B cell (primary cell): ENCODE measurements around the gene TUG1. TPM values are rescaled to one million over a fixed set of nuclear protein-coding genes. Genes with fewer than 3 reads are reported as not detected.

Experiments
- ATAC-seq: fragments of 200-7000 bp; cut with Tn5 transposase; one replicate; pipeline ENCODE4 v1.10.0; 2021; ENCODE audit warnings: low read depth, mild to moderate bottlenecking, moderate number of reproducible peaks, moderate library complexity
- CTCF ChIA-PET: fragments of 350-600 bp; sonication (Branson Sonifier 250); formaldehyde crosslinking; loops from one replicate; lab custom pipeline; 2021; ENCODE audit warnings: antibody characterized with exemption, inconsistent platforms; lab: Charles Lee
- POLR2A ChIA-PET: fragments of 350-600 bp; sonication (Branson Sonifier 250); formaldehyde crosslinking; loops from one replicate; lab custom pipeline; 2021; ENCODE audit warnings: antibody characterized with exemption; lab: Charles Lee
- DNase-seq: peaks from one replicate; pipeline ENCODE4 v3.0.0; 2013
- H2AFZ ChIP-seq: 2 replicates; pipeline ENCODE4 v1.6.1; 2012; ENCODE audit warnings: mild to moderate bottlenecking, low read depth, low read length; ENCODE audit not compliant: insufficient read depth, poor library complexity, severe bottlenecking
- H3K27ac ChIP-seq, 2 donors: 1 replicate in 1 of 2; 2 replicates in 1 of 2; pipeline ENCODE4 v1.5.1; 2012 to 2013; ENCODE audit warnings: low read length in 2 of 2, mild to moderate bottlenecking in 2 of 2, moderate library complexity in 1 of 2
- H3K27me3 ChIP-seq, 4 experiments: fragments of 200-600 bp in 1 of 4; sonication (generic) in 1 of 4; replicated peaks in 1 of 4; 1 replicate in 2 of 4; 2 replicates in 2 of 4; pipeline versions ENCODE4 v1.6.1 to v1.7.0; 2013 to 2016; ENCODE audit warnings: low read length in 3 of 4, mild to moderate bottlenecking in 2 of 4, mixed read lengths in 1 of 4, moderate library complexity in 1 of 4; ENCODE audit not compliant: insufficient read depth in 4 of 4, control insufficient read depth in 3 of 4; ENCODE audit errors: control extremely low read depth in 1 of 4
- H3K36me3 ChIP-seq, 2 experiments: replicated peaks in 1 of 2; 1 replicate in 1 of 2; 2 replicates in 1 of 2; pipeline versions ENCODE4 v1.6.1 to v1.7.1; 2013; ENCODE audit warnings: low read length in 1 of 2; ENCODE audit not compliant: insufficient read depth in 2 of 2, control insufficient read depth in 1 of 2; ENCODE audit errors: control extremely low read depth in 1 of 2, extremely low read depth in 1 of 2
- H3K4me1 ChIP-seq, 2 donors: fragments of 200-600 bp in 1 of 2; sonication (generic) in 1 of 2; 1 replicate in 1 of 2; 2 replicates in 1 of 2; pipeline versions ENCODE4 v1.5.1 to v1.6.1; 2013 to 2017; ENCODE audit warnings: low read length in 2 of 2; ENCODE audit not compliant: control insufficient read depth in 2 of 2, insufficient read depth in 2 of 2
- H3K4me2 ChIP-seq: replicated peaks from 2 replicates; pipeline ENCODE3; 2012; ENCODE audit warnings: mild to moderate bottlenecking, low read depth, low read length; ENCODE audit not compliant: poor library complexity, severe bottlenecking
- H3K4me3 ChIP-seq, 5 experiments: fragments of 200-600 bp in 1 of 5; sonication (generic) in 1 of 5; 1 replicate in 3 of 5; 2 replicates in 2 of 5; pipeline versions ENCODE4 v1.5.1 to v1.7.0; 2011 to 2016; ENCODE audit warnings: low read length in 4 of 5, mild to moderate bottlenecking in 4 of 5, low read depth in 2 of 5, control low read depth in 1 of 5, moderate library complexity in 1 of 5; ENCODE audit not compliant: insufficient read depth in 1 of 5; ENCODE audit errors: control extremely low read depth in 1 of 5, extremely low read depth in 1 of 5
- H3K79me2 ChIP-seq: fragments of 200-600 bp; sonication (generic); one replicate; pipeline ENCODE4 v1.6.0; 2016; ENCODE audit warnings: low read length; ENCODE audit not compliant: control insufficient read depth, insufficient read depth
- H3K9ac ChIP-seq: fragments of 200-600 bp; sonication (generic); 2 replicates; pipeline ENCODE4 v1.6.1; 2017; ENCODE audit warnings: mild to moderate bottlenecking, low read length, moderate library complexity
- H3K9me3 ChIP-seq, 3 donors: one replicate each; pipeline versions ENCODE4 v1.6.1 to v1.7.1; 2013; ENCODE audit warnings: low read length in 2 of 3; ENCODE audit not compliant: control insufficient read depth in 2 of 3, insufficient read depth in 1 of 3; ENCODE audit errors: control extremely low read depth in 1 of 3
- H4K20me1 ChIP-seq: 2 replicates; pipeline ENCODE4 v1.6.0; 2012; ENCODE audit warnings: mild to moderate bottlenecking, low read length; ENCODE audit not compliant: insufficient read depth, control insufficient read depth, poor library complexity, severe bottlenecking
- H3K27ac Mint-ChIP-seq: one replicate; pipeline ENCODE4 v1.8.0; 2021; ENCODE audit warnings: mixed read lengths
- H3K27me3 Mint-ChIP-seq: one replicate; pipeline ENCODE4 v1.8.0; 2021; ENCODE audit warnings: mixed read lengths
- H3K4me1 Mint-ChIP-seq: one replicate; pipeline ENCODE4 v1.8.0; 2021; ENCODE audit warnings: mixed read lengths
- H3K4me3 Mint-ChIP-seq: one replicate; pipeline ENCODE4 v1.8.0; 2021; ENCODE audit warnings: mixed read lengths
- H3K9me3 Mint-ChIP-seq: one replicate; pipeline ENCODE4 v1.8.0; 2022; ENCODE audit warnings: mixed read lengths; ENCODE audit not compliant: insufficient read depth
- EZH2 ChIP-seq: IDR thresholded peaks from 2 replicates; pipeline ENCODE4 v1.6.1; 2012; ENCODE audit warnings: borderline replicate concordance, low read depth, mild to moderate bottlenecking, moderate library complexity, low read length; ENCODE audit not compliant: insufficient read depth, poor library complexity, severe bottlenecking
- WGBS: methylation state at CpG from one replicate; pipeline ENCODE4 v1.1.5; 2013; ENCODE audit warnings: missing lambda C conversion rate; ENCODE audit not compliant: insufficient coverage; 5-methylcytosine and 5-hydroxymethylcytosine counted together
- intact Hi-C: fragments of 100-400 bp; cut with micrococcal nuclease; formaldehyde crosslinking; loops from one replicate; pipeline ENCODE4 v1.10.0; 2022
- polyA plus RNA-seq: library from polyadenylated mRNA; depleted of rRNA; stranded (reverse); fragments of >200 nt; gene quantifications from 2 replicates; pipeline ENCODE4 v1.2.3, GENCODE V29; 2012
- total RNA-seq, 2 donors: library from RNA; stranded (reverse); fragments of 120-200 nt in 1 of 2; gene quantifications; 1 replicate in 1 of 2; 2 replicates in 1 of 2; pipeline versions ENCODE4 v1.2.3 to v1.2.4, GENCODE V29; 2013 to 2022
- TF ChIP-seq, protein P1 (sequence below): fragments of 200-600 bp; IDR thresholded peaks from one replicate; pipeline ENCODE4 v1.8.0; 2022; ENCODE audit warnings: antibody characterized with exemption, mild to moderate bottlenecking

TUG1 gene
- total and polyA plus RNA-seq, 2 donors (not counting 1 experiment from before 2014, with no cell fraction given), result 78.9 to 110 TPM

DNA sequence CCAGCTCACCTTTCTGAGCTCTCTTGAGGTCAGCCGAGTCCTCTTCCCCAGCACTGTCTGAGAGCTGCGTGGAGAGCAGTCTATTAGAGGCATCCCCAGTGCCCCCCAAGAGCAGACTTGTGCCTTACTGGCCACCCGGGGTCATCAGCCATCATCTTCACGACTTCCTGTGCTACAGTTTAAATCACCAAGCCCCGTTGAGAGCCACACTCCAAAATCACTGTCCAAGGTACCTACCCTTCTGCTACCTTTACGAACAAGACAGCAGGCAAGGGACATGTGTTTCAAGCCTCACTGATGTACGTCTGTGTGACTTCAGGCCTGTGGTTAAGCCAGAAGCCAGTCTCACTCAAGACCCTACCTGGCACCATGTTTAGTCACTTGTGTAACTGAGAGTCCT lies 35.6 kb upstream of the TUG1 start:
- ATAC-seq (no peak), DNase-seq (no peak)
- no peak for TF ChIP-seq EZH2
- TF ChIP-seq, protein P1, sequence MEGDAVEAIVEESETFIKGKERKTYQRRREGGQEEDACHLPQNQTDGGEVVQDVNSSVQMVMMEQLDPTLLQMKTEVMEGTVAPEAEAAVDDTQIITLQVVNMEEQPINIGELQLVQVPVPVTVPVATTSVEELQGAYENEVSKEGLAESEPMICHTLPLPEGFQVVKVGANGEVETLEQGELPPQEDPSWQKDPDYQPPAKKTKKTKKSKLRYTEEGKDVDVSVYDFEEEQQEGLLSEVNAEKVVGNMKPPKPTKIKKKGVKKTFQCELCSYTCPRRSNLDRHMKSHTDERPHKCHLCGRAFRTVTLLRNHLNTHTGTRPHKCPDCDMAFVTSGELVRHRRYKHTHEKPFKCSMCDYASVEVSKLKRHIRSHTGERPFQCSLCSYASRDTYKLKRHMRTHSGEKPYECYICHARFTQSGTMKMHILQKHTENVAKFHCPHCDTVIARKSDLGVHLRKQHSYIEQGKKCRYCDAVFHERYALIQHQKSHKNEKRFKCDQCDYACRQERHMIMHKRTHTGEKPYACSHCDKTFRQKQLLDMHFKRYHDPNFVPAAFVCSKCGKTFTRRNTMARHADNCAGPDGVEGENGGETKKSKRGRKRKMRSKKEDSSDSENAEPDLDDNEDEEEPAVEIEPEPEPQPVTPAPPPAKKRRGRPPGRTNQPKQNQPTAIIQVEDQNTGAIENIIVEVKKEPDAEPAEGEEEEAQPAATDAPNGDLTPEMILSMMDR, result no peak
- POLR2A ChIA-PET, result no interaction called here
- Histone ChIP-seq H4K20me1 (no peaks in the 10 kb centered on the region), H3K4me3 (no peak overlapping the region), H3K9ac (no peak overlapping the region), H3K4me2 (no peak overlapping the region), H3K27ac (no peak overlapping the region), H3K27me3 (no peaks in the 10 kb centered on the region), H3K4me1 (no peaks in the 10 kb centered on the region), H3K79me2 (no peaks in the 10 kb centered on the region), H2AFZ (no peak overlapping the region), H3K36me3 (peaks cover 2 to 79% of the 10 kb centered on the region in 2 experiments), H3K9me3 (no peaks in the 10 kb centered on the region)
- CTCF ChIA-PET, result no interaction called here
- Mint-ChIP-seq H3K27me3 (no peaks in the 10 kb centered on the region), H3K4me1 (no peaks in the 10 kb centered on the region), H3K27ac (no peak overlapping the region), H3K4me3 (no peak overlapping the region), H3K9me3 (no peaks in the 10 kb centered on the region)
- WGBS, result 96% methylated on average over 7 of the region's 7 CpGs
- intact Hi-C loops, result no loop called here

DNA sequence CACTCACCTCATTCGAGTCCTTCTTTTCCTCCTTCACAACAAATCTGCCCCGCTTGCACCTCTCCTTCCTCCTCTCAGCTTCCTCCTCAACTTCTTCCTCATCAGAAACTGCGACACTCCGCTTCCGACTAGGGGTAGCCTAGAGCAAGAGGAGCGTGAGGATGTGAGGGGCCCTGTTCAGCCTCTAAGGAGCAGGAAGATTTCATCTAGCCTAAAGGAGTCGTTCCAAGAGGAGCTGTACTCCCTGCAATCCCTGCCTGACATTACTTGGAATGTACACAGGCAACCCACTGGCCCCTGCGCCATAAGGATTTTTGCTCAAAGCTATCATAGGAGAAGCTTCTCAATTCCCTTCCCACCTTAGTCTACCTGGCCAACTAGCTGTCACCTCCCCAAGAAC lies 35.0 kb upstream of the TUG1 start:
- WGBS, result 98% methylated on average over 8 of the region's 8 CpGs
- intact Hi-C loops, result no loop called here
- no peaks in the 10 kb centered on the region for H3K9me3 Mint-ChIP-seq
- Histone ChIP-seq H3K9ac (no peak overlapping the region), H3K36me3 (peaks cover 2 to 77% of the 10 kb centered on the region in 2 experiments), H3K79me2 (no peaks in the 10 kb centered on the region), H3K27ac (no peak overlapping the region), H4K20me1 (no peaks in the 10 kb centered on the region), H3K4me2 (no peak overlapping the region), H2AFZ (no peak overlapping the region), H3K4me3 (no peak overlapping the region), H3K9me3 (no peaks in the 10 kb centered on the region), H3K27me3 (no peaks in the 10 kb centered on the region), H3K4me1 (no peaks in the 10 kb centered on the region)
- no peak overlapping the region for H3K27ac Mint-ChIP-seq
- H3K4me3 Mint-ChIP-seq, result no peak overlapping the region
- TF ChIP-seq EZH2, result no peak
- TF ChIP-seq, protein P1, result no peak
- CTCF ChIA-PET, result no interaction called here
- POLR2A ChIA-PET, result no interaction called here
- no peak for DNase-seq
- H3K27me3 Mint-ChIP-seq, result no peaks in the 10 kb centered on the region
- H3K4me1 Mint-ChIP-seq, result no peaks in the 10 kb centered on the region
- ATAC-seq, result no peak
